Suppressor macrophage treated with lipopolysaccharide for 1 hour (primary cell): Measurements from ENCODE around the gene SLC45A2.
"Not testable (repeated sequence)": the region's sequence is repeated elsewhere in the genome, so short reads cannot be mapped to it uniquely, and the experiment has no call there.

Experiments
- DNase-seq, 3 donors: peaks; one replicate each; pipeline ENCODE4 v3.0.0-alpha.2; 2020 to 2022

Gene SLC45A2

GRCh38 chr5:33964132-33964700 is 20.3 kb downstream of the SLC45A2 start:
- peak; percentile 7 to 33 (median 29) for DNase-seq

- no peak for DNase-seq
These were observed 26.3 kb downstream of the SLC45A2 start for GRCh38 chr5:33958176-33958575.

- DNase-seq, result no peak
These were observed 26.8 kb downstream of the SLC45A2 start for GRCh38 chr5:33957577-33958150.

- DNase-seq, result not testable (repeated sequence)
These were observed 32.3 kb downstream of the SLC45A2 start for GRCh38 chr5:33952175-33952574.

GRCh38 chr5:33944543-33945132 is 39.9 kb downstream of the SLC45A2 start:
- no peak for DNase-seq

GRCh38 chr5:33941090-33941489 is 43.4 kb downstream of the SLC45A2 start:
- DNase-seq, result no peak

GRCh38 chr5:33939556-33940262 is 44.8 kb downstream of the SLC45A2 start:
- DNase-seq, result peak in 2 of 3 donors; percentile 3 to 7

GRCh38 chr5:33938881-33939280 is 45.6 kb downstream of the SLC45A2 start:
- DNase-seq, result no peak

GRCh38 chr5:33938507-33938796 is 46.0 kb downstream of the SLC45A2 start:
- DNase-seq, result no peak

GRCh38 chr5:33937707-33938506 is 46.6 kb downstream of the SLC45A2 start:
- no peak for DNase-seq

GRCh38 chr5:33937017-33937706 is 47.3 kb downstream of the SLC45A2 start:
- no peak for DNase-seq

- no peak for DNase-seq
These were observed 48.0 kb downstream of the SLC45A2 start, which contains the start of gene RXFP3 for GRCh38 chr5:33936381-33937016. Gene RXFP3 (plus strand): TSS chr5:33936386. CDS start chr5:33936741, 355 bp downstream.

- peak; percentile 4 to 58 (median 41) for DNase-seq
These were observed 48.5 kb downstream of the SLC45A2 start for GRCh38 chr5:33936004-33936380.

GRCh38 chr5:33934176-33934575 is 50.3 kb downstream of the SLC45A2 start:
- no peak for DNase-seq

- no peak for DNase-seq
These were observed 50.7 kb downstream of the SLC45A2 start for GRCh38 chr5:33933723-33934169.

GRCh38 chr5:33931136-33931535 is 53.4 kb downstream of the SLC45A2 start:
- no peak for DNase-seq

GRCh38 chr5:33929925-33930690 is 54.4 kb downstream of the SLC45A2 start:
- no peak for DNase-seq

- DNase-seq, result no peak
These were observed 56.2 kb downstream of the SLC45A2 start for GRCh38 chr5:33928283-33928682.

- DNase-seq, result no peak
These were observed 56.8 kb downstream of the SLC45A2 start for GRCh38 chr5:33927685-33928084.

- no peak for DNase-seq
These were observed 59.2 kb downstream of the SLC45A2 start for GRCh38 chr5:33925278-33925677.

- DNase-seq, result no peak
These were observed 63.5 kb downstream of the SLC45A2 start for GRCh38 chr5:33921002-33921401.
